IMR-90 (cell line): Measurements from ENCODE around the gene PRKN. TPM values are rescaled to one million over a fixed set of nuclear protein-coding genes. Genes with fewer than 3 reads are reported as not detected.

Source experiments
- ATAC-seq: fragments of 200-7000 bp; cut with Tn5 transposase; 2 replicates; pipeline ENCODE4 v1.9.1; 2020; ENCODE audit warnings: low read depth, mild to moderate bottlenecking, moderate library complexity
- BruUV-seq: library from RNA; stranded (reverse); fragments of 400-500 nt; replicated peaks from 2 replicates; lab custom pipeline; 2021; lab: Mats Ljungman, UMichigan
- CTCF ChIA-PET: fragments of 300-600 bp; formaldehyde crosslinking; extraction: SDS; loops from one replicate; lab custom pipeline; 2021; ENCODE audit warnings: antibody characterized with exemption; lab: Yijun Ruan, JAX
- POLR2A ChIA-PET: fragments of 300-600 bp; sonication (Branson Sonifier 250); formaldehyde crosslinking; loops from one replicate; lab custom pipeline; 2022; ENCODE audit warnings: antibody characterized with exemption; ENCODE audit not compliant: unreplicated experiment; lab: Charles Lee
- DNase-seq: peaks from one replicate; pipeline ENCODE4 v3.0.0; 2013
- H2AFZ ChIP-seq: replicated peaks from 2 replicates; pipeline ENCODE3; 2013; ENCODE audit warnings: low read length, mild to moderate bottlenecking; ENCODE audit not compliant: poor library complexity
- H2AK5ac ChIP-seq: 2 replicates; pipeline ENCODE4 v1.6.1; 2013; ENCODE audit warnings: low read depth, low read length, inconsistent platforms
- H2AK9ac ChIP-seq: replicated peaks from 2 replicates; pipeline ENCODE3; 2013; ENCODE audit warnings: mild to moderate bottlenecking, low read depth, low read length, moderate library complexity; ENCODE audit not compliant: poor library complexity
- H2BK120ac ChIP-seq: 2 replicates; pipeline ENCODE4 v1.6.1; 2013; ENCODE audit warnings: low read depth, low read length, inconsistent platforms
- H2BK15ac ChIP-seq: 3 replicates; pipeline ENCODE4 v1.6.1; 2013; ENCODE audit warnings: low read depth, low read length, inconsistent platforms
- H2BK20ac ChIP-seq: 2 replicates; pipeline ENCODE4 v1.6.1; 2013; ENCODE audit warnings: low read depth, mild to moderate bottlenecking, inconsistent platforms, low read length, moderate library complexity
- H2BK5ac ChIP-seq: 2 replicates; pipeline ENCODE4 v1.6.1; 2013; ENCODE audit warnings: mild to moderate bottlenecking, low read depth, low read length, inconsistent platforms; ENCODE audit not compliant: poor library complexity, severe bottlenecking
- H3K14ac ChIP-seq: replicated peaks from 2 replicates; pipeline ENCODE4 v1.6.1; 2013; ENCODE audit warnings: low read depth, low read length, inconsistent platforms
- H3K18ac ChIP-seq: 2 replicates; pipeline ENCODE4 v1.6.1; 2013; ENCODE audit warnings: low read depth, low read length, control low read depth
- H3K23ac ChIP-seq: 2 replicates; pipeline ENCODE4 v1.6.1; 2013; ENCODE audit warnings: low read depth, low read length, inconsistent platforms
- H3K27ac ChIP-seq: 2 replicates; pipeline ENCODE4 v1.5.1; 2013; ENCODE audit warnings: mild to moderate bottlenecking, control low read depth, low read length; ENCODE audit not compliant: insufficient read depth
- H3K27me3 ChIP-seq: 2 replicates; pipeline ENCODE4 v1.6.1; 2013; ENCODE audit warnings: low read length; ENCODE audit not compliant: control insufficient read depth, insufficient read depth
- H3K36me3 ChIP-seq: 2 replicates; pipeline ENCODE4 v1.6.1; 2013; ENCODE audit warnings: low read length, mixed read lengths; ENCODE audit not compliant: control insufficient read depth, insufficient read depth
- H3K4ac ChIP-seq: 2 replicates; pipeline ENCODE4 v1.6.1; 2013; ENCODE audit warnings: low read depth, low read length, inconsistent platforms
- H3K4me1 ChIP-seq: 2 replicates; pipeline ENCODE4 v1.6.1; 2013; ENCODE audit warnings: low read length, mixed read lengths; ENCODE audit not compliant: control insufficient read depth, insufficient read depth
- H3K4me2 ChIP-seq: 2 replicates; pipeline ENCODE4 v1.6.1; 2013; ENCODE audit warnings: low read depth, mild to moderate bottlenecking, control low read depth, low read length, moderate library complexity
- H3K4me3 ChIP-seq: 2 replicates; pipeline ENCODE4 v1.5.1; 2013; ENCODE audit warnings: low read depth, mild to moderate bottlenecking, control low read depth, low read length, moderate library complexity; ENCODE audit not compliant: insufficient read depth
- H3K56ac ChIP-seq: 2 replicates; pipeline ENCODE4 v1.6.1; 2013; ENCODE audit warnings: low read length, inconsistent platforms; ENCODE audit not compliant: insufficient read depth; ENCODE audit errors: extremely low read depth
- H3K79me1 ChIP-seq, 2 experiments: 2 replicates each; pipeline ENCODE4 v1.6.1; 2013; ENCODE audit warnings: low read length in 2 of 2, inconsistent platforms in 1 of 2, low read depth in 1 of 2
- H3K9ac ChIP-seq: 2 replicates; pipeline ENCODE4 v1.6.1; 2013; ENCODE audit warnings: low read depth, low read length, control low read depth
- H3K9me1 ChIP-seq: 2 replicates; pipeline ENCODE4 v1.6.1; 2013; ENCODE audit warnings: low read length, inconsistent platforms; ENCODE audit not compliant: insufficient read depth
- H3K9me3 ChIP-seq: 2 replicates; pipeline ENCODE4 v1.6.1; 2013; ENCODE audit warnings: low read length; ENCODE audit not compliant: control insufficient read depth, insufficient read depth
- H4K20me1 ChIP-seq: 2 replicates; pipeline ENCODE4 v1.6.1; 2013; ENCODE audit warnings: low read length, inconsistent platforms; ENCODE audit not compliant: insufficient read depth
- H4K5ac ChIP-seq: 2 replicates; pipeline ENCODE4 v1.6.1; 2013; ENCODE audit warnings: mild to moderate bottlenecking, low read depth, low read length, control low read depth
- H4K8ac ChIP-seq, 2 experiments: 2 replicates each; pipeline ENCODE4 v1.6.1; 2013; ENCODE audit warnings: low read depth in 2 of 2, low read length in 2 of 2, control low read depth in 1 of 2, inconsistent platforms in 1 of 2
- H4K91ac ChIP-seq: 2 replicates; pipeline ENCODE4 v1.6.1; 2013; ENCODE audit warnings: low read depth, low read length, inconsistent platforms; ENCODE audit not compliant: insufficient read depth
- CEBPB ChIP-seq: IDR thresholded peaks from 2 replicates; pipeline ENCODE4 v1.6.1; 2012; ENCODE audit warnings: low read depth, low read length, improper control_type of control experiment
- WGBS, 2 experiments: methylation state at CpG; one replicate each; pipeline versions ENCODE4 v1.1.5 to v1.1.7; 2013; ENCODE audit warnings: missing lambda C conversion rate in 2 of 2; ENCODE audit not compliant: insufficient read length in 1 of 2; ENCODE audit errors: extremely low coverage in 2 of 2; 5-methylcytosine and 5-hydroxymethylcytosine counted together
- dilution Hi-C: fragments of 300-500 bp; cut with HindIII; formaldehyde crosslinking; loops from one replicate; pipeline ENCODE4 v1.14.3; 2018; ENCODE audit warnings: low sequenced_read_pairs; ENCODE audit not compliant: unreplicated experiment
- in situ Hi-C: fragments of 300-500 bp; cut with MboI; formaldehyde crosslinking; loops from 3 replicates; pipeline ENCODE4 v1.14.3; 2019; ENCODE audit warnings: low sequenced_read_pairs, inconsistent platforms, mixed read lengths
- intact Hi-C: fragments of 100-400 bp; cut with micrococcal nuclease; formaldehyde crosslinking; loops from 2 replicates; pipeline ENCODE4 v1.10.0; 2022
- polyA plus RNA-seq, 3 experiments: library from polyadenylated mRNA; depleted of rRNA; stranded (reverse); fragments of >200 nt; gene quantifications; 2 replicates each; pipeline ENCODE4 v1.2.3, GENCODE V29; 2012; ENCODE audit warnings: low replicate concordance in 1 of 3
- total RNA-seq: library from RNA; depleted of rRNA; stranded (reverse); fragments of >200 nt; gene quantifications from 2 replicates; pipeline ENCODE4 v1.2.3, GENCODE V29; 2012

PRKN gene
- total and polyA plus RNA-seq, 2 of the 4 experiments (the other 2 are of a cell fraction) = 0.15 to 0.18 TPM

- peaks cover 49% of the 10 kb centered on the region for H3K9me3 ChIP-seq
- H3K27me3 ChIP-seq = no peaks in the 10 kb centered on the region
- H2BK120ac ChIP-seq = no peak overlapping the region
- no peak for ATAC-seq
- H3K4me2 ChIP-seq = no peak overlapping the region
- no peaks in the 10 kb centered on the region for H4K20me1 ChIP-seq
- no peak overlapping the region for H4K8ac ChIP-seq
- BruUV-seq = no TSS peak
- CTCF ChIA-PET = no interaction called here
- no peak overlapping the region for H2AFZ ChIP-seq
- no peak overlapping the region for H2AK5ac ChIP-seq
- no peak for TF ChIP-seq CEBPB
- no peaks in the 10 kb centered on the region for H3K9me1 ChIP-seq
- H3K4ac ChIP-seq = no peak overlapping the region
- dilution Hi-C loops = no loop called here
- intact Hi-C loops = no loop called here
- no peak overlapping the region for H3K14ac ChIP-seq
- H3K23ac ChIP-seq = no peak overlapping the region
- no peak overlapping the region for H2AK9ac ChIP-seq
- H3K18ac ChIP-seq = no peak overlapping the region
- no peak overlapping the region for H4K91ac ChIP-seq
- H3K79me1 ChIP-seq = no peaks in the 10 kb centered on the region
- no peak overlapping the region for H3K56ac ChIP-seq
- H2BK5ac ChIP-seq = no peak overlapping the region
- H3K4me3 ChIP-seq = no peak overlapping the region
- POLR2A ChIA-PET = no interaction called here
- no peaks in the 10 kb centered on the region for H3K36me3 ChIP-seq
- no peak overlapping the region for H3K9ac ChIP-seq
- H4K5ac ChIP-seq = no peak overlapping the region
- no CpG with 5 or more reads among the region's 3 CpGs for WGBS, 2 experiments
- H3K27ac ChIP-seq = no peak overlapping the region
- H3K4me1 ChIP-seq = no peaks in the 10 kb centered on the region
- H2BK15ac ChIP-seq = no peak overlapping the region
- in situ Hi-C loops = no loop called here
- no peak overlapping the region for H2BK20ac ChIP-seq
- no peak for DNase-seq
Observed at GRCh38 chr6:161803131-161803530, 924.4 kb downstream of the PRKN start.
